ENCODE results near the gene KRT1.
"Not testable (repeated sequence)": the region's sequence is repeated elsewhere in the genome, so short reads cannot be mapped to it uniquely, and the experiment has no call there.

The KRT1 gene

DNA sequence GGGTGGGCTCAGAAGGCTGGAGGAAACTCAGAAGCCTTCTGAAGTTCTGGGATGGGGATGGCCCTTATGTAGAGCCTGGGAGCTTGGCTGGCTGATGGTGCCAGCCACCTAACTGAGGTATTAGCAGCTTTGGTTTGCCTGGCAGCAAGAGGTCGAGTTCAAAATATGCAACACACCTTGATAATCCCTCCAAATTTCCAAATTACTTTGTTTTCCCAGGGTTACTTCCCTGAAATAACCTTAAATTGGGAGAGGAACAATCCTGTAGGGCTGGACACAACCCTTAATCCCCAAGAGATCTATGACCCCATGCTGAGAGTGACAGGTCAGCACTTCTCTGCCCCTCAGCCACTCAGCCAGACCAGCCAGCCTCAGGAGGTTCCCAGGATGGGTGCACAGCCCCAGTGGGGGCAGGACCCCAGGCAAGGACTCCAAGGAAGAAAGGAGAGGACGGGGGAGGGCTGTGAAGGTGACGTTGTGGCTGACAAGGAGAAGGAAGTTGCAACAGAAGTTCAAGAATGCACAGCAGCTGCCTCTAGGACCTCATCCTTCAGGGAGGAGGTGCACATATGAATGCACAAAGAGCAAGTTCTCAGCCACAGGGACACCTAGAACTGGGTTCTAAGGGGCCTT is 41.7 kb upstream of the KRT1 start:
- no peak for DNase-seq (ENCODE audit: low read depth)
- H3K4me3 ChIP-seq (ENCODE audit: control insufficient read depth, low read depth, low read length) = no peak overlapping the region
- TF ChIP-seq CTCF (conservative IDR thresholded peaks at IDR 0.05; ENCODE audit: control insufficient read depth, insufficient read depth, low read depth, low read length) = no peak

DNA sequence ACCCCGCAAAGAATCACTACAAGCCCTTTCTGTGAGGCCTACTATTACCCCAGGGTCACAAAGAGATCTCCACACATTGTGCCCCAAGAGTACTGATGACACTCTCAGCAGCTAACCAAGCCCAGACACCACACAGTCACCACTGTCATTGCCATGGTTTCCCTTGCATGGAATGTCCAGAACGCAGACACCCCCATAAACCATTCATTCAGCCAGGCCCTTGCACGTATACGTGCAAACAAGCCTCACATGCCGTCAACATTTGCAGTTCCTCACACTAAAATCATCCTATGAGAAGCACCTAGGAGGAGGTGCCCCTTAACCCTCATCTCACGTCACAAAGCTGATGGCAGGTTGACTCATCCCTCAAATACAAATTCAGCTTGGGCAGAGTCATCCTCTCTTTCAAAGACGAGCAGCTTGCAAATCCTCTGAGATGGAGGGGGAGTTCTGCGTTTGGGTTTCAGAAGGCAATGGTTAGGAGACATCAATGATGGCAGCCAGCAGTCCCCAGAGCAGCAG is 40.2 kb upstream of the KRT1 start:
- no peak overlapping the region for H3K4me3 ChIP-seq (ENCODE audit: control insufficient read depth, low read depth, low read length)
- TF ChIP-seq CTCF (conservative IDR thresholded peaks at IDR 0.05; ENCODE audit: control insufficient read depth, insufficient read depth, low read depth, low read length) = no peak

GRCh38 chr12:52716061-52716460 is 35.9 kb upstream of the KRT1 start:
- no peak for TF ChIP-seq CTCF (conservative IDR thresholded peaks at IDR 0.05; ENCODE audit: control insufficient read depth, insufficient read depth, low read depth, low read length)
- DNase-seq (ENCODE audit: low read depth) = no peak
- H3K4me3 ChIP-seq (ENCODE audit: control insufficient read depth, low read depth, low read length) = no peak overlapping the region

More for the DNA sequence above, 40.2 kb upstream of the KRT1 start:
- peak; percentile 6 for DNase-seq (ENCODE audit: low read depth)

- TF ChIP-seq CTCF (conservative IDR thresholded peaks at IDR 0.05; ENCODE audit: control insufficient read depth, insufficient read depth, low read depth, low read length) = no peak
- H3K4me3 ChIP-seq (ENCODE audit: control insufficient read depth, low read depth, low read length) = no peak overlapping the region
- DNase-seq (ENCODE audit: low read depth) = no peak
Measured at GRCh38 chr12:52715416-52715815, 35.2 kb upstream of the KRT1 start.

DNA sequence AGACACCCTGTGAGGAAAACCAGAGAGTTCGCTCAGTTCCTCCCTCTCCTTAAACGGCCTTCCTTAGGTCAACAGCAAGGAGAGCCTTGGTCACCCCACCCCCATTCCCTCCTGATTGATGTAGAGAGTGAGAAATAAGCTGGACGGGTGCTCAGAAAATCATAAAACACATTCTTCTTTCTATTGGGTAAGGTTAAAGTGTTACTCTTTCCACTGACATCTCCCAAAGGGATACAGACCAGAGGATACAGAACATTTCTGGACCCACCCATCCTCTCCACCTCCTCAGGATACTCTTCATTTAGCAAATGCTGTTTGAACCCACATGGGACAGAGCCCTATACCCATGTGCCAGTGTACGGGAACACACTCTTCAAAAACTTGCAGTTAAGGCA is 34.7 kb upstream of the KRT1 start:
- DNase-seq (ENCODE audit: low read depth) = no peak
- H3K4me3 ChIP-seq (ENCODE audit: control insufficient read depth, low read depth, low read length) = no peak overlapping the region
- TF ChIP-seq CTCF (conservative IDR thresholded peaks at IDR 0.05; ENCODE audit: control insufficient read depth, insufficient read depth, low read depth, low read length) = no peak

GRCh38 chr12:52713960-52714886 is 34.0 kb upstream of the KRT1 start:
- no peak for TF ChIP-seq CTCF (conservative IDR thresholded peaks at IDR 0.05; ENCODE audit: control insufficient read depth, insufficient read depth, low read depth, low read length)
- no peak overlapping the region for H3K4me3 ChIP-seq (ENCODE audit: control insufficient read depth, low read depth, low read length)
- no peak for DNase-seq (ENCODE audit: low read depth)

DNA sequence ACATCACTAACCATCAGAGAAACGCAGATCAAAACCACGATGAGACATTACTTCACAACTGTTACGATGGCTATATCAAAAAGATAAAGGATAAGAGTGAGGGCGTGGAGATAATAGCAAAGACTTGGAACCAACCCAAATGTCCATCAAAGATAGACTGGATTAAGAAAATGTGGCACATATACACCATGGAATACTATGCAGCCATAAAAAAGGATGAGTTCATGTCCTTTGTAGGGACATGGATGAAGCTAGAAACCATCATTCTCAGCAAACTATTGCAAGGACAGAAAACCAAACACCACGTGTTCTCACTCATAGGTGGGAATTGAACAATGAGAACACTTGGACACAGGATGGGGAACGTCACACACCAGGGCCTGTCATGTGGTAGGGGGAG is 31.9 kb upstream of the KRT1 start:
- DNase-seq (ENCODE audit: low read depth); H3K4me3 ChIP-seq (ENCODE audit: control insufficient read depth, low read depth, low read length): not testable (repeated sequence)
